Thoracic aorta (tissue), 2 donors: Measurements from ENCODE around the gene AHNAK. TPM values are rescaled to one million over a fixed set of nuclear protein-coding genes. Genes with fewer than 3 reads are reported as not detected.
A peak's percentile ranks its signal among the peaks of the same experiment; 100 is the strongest.

ENCODE experiments used
- ATAC-seq: fragments of 150-250 bp; one replicate; pipeline ENCODE4 v1.8.0; 2017; ENCODE audit warnings: low read depth; ENCODE audit not compliant: insufficient number of reproducible peaks, low FRiP score
- DNase-seq: peaks from one replicate; pipeline ENCODE4 v3.0.0-alpha.2; 2020; ENCODE audit warnings: low spot score
- H3K27ac ChIP-seq, 2 donors: fragments of 200-600 bp; sonication (generic); 1 replicate in 1 of 2; 2 replicates in 1 of 2; pipeline ENCODE4 v1.5.1; 2016; ENCODE audit warnings: mild to moderate bottlenecking in 2 of 2, moderate library complexity in 2 of 2
- H3K27me3 ChIP-seq: fragments of 200-600 bp; sonication (generic); replicated peaks from 2 replicates; pipeline ENCODE4 v1.6.0; 2016; ENCODE audit warnings: mild to moderate bottlenecking; ENCODE audit not compliant: insufficient read depth
- H3K36me3 ChIP-seq: fragments of 200-600 bp; sonication (generic); one replicate; pipeline ENCODE4 v1.5.1; 2016
- H3K4me1 ChIP-seq, 2 donors: fragments of 200-600 bp; sonication (generic); 1 replicate in 1 of 2; 2 replicates in 1 of 2; pipeline versions ENCODE4 v1.5.1 to v1.6.0; 2016; ENCODE audit warnings: low read depth in 2 of 2, mild to moderate bottlenecking in 1 of 2; ENCODE audit not compliant: control insufficient read depth in 1 of 2
- H3K4me3 ChIP-seq: fragments of 200-600 bp; sonication (generic); 2 replicates; pipeline ENCODE4 v1.5.1; 2016; ENCODE audit warnings: mild to moderate bottlenecking
- H3K9me3 ChIP-seq: fragments of 200-600 bp; sonication (generic); 2 replicates; pipeline ENCODE4 v1.5.1; 2016
- total RNA-seq, 2 donors: library from RNA; depleted of rRNA; stranded (reverse); fragments of >200 nt; gene quantifications; one replicate each; pipeline versions ENCODE4 v1.1.0 to v1.2.3, GENCODE V29; 2016
- TF ChIP-seq, protein P1 (sequence below): fragments of 200-600 bp; sonication (generic); IDR thresholded peaks from one replicate; pipeline ENCODE4 v1.5.1; 2019; ENCODE audit warnings: antibody characterized with exemption

AHNAK gene
- total RNA-seq, 2 donors from 2014 or later, result 1,009 to 1,046 TPM

DNA sequence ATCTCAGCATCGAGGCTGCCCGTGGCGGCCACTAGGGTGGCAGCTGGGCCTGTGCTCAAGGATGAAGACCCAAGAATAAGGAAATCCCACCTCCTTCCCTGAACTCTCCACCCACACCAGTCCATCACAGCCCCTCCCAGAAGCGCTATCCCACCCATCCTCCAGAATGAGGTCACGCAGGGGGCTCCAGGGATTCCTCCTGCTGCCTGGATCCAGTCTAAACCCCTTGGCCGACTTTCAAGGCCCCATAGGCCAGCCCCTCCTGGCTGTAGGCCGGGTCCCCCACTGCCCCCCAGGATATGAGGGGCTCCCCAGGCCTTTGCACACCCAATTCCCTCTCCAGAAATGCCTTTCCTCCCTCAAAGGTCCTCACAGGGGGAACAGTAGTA lies 146.7 kb downstream of the AHNAK start:
- Histone ChIP-seq H3K4me3 (no peak overlapping the region), H3K36me3 (no peaks in the 10 kb centered on the region), H3K4me1 (peaks cover 53 to 79% of the 10 kb centered on the region in 2 donors), H3K9me3 (no peaks in the 10 kb centered on the region), H3K27ac (peak overlapping the region; percentile 76 to 80), H3K27me3 (no peaks in the 10 kb centered on the region)
- ATAC-seq (no peak), DNase-seq (no peak)
- TF ChIP-seq, protein P1, sequence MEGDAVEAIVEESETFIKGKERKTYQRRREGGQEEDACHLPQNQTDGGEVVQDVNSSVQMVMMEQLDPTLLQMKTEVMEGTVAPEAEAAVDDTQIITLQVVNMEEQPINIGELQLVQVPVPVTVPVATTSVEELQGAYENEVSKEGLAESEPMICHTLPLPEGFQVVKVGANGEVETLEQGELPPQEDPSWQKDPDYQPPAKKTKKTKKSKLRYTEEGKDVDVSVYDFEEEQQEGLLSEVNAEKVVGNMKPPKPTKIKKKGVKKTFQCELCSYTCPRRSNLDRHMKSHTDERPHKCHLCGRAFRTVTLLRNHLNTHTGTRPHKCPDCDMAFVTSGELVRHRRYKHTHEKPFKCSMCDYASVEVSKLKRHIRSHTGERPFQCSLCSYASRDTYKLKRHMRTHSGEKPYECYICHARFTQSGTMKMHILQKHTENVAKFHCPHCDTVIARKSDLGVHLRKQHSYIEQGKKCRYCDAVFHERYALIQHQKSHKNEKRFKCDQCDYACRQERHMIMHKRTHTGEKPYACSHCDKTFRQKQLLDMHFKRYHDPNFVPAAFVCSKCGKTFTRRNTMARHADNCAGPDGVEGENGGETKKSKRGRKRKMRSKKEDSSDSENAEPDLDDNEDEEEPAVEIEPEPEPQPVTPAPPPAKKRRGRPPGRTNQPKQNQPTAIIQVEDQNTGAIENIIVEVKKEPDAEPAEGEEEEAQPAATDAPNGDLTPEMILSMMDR, result no peak

GRCh38 chr11:62399172-62399877 lies 147.3 kb downstream of the AHNAK start:
- Histone ChIP-seq H3K4me1 (peaks cover 53 to 79% of the 10 kb centered on the region in 2 donors), H3K36me3 (no peaks in the 10 kb centered on the region), H3K4me3 (no peak overlapping the region), H3K27me3 (no peaks in the 10 kb centered on the region), H3K9me3 (no peaks in the 10 kb centered on the region), H3K27ac (peak overlapping the region; percentile 76 to 80)
- TF ChIP-seq, protein P1, result no peak
- ATAC-seq (no peak), DNase-seq (no peak)

GRCh38 chr11:62398011-62398994 lies 148.3 kb downstream of the AHNAK start:
- ATAC-seq (no peak), DNase-seq (no peak)
- peaks cover 53 to 73% of the 10 kb centered on the region in 2 donors for H3K4me1 ChIP-seq
- H3K4me3 ChIP-seq, result no peak overlapping the region
- peak overlapping the region; percentile 76 to 80 for H3K27ac ChIP-seq
- H3K36me3 ChIP-seq, result no peaks in the 10 kb centered on the region
- no peaks in the 10 kb centered on the region for H3K9me3 ChIP-seq
- TF ChIP-seq, protein P1, result no peak
- no peaks in the 10 kb centered on the region for H3K27me3 ChIP-seq

GRCh38 chr11:62395885-62396551 lies 150.6 kb downstream of the AHNAK start:
- H3K4me1 ChIP-seq, result peaks cover 37 to 50% of the 10 kb centered on the region in 2 donors
- TF ChIP-seq, protein P1, result no peak
- H3K27me3 ChIP-seq, result no peaks in the 10 kb centered on the region
- H3K4me3 ChIP-seq, result no peak overlapping the region
- H3K36me3 ChIP-seq, result no peaks in the 10 kb centered on the region
- no peaks in the 10 kb centered on the region for H3K9me3 ChIP-seq
- no peak overlapping the region for H3K27ac ChIP-seq
- no peak for DNase-seq
- ATAC-seq, result no peak
